SW480 (cell line): Measurements from ENCODE around the gene TAX1BP3.

Experiments
- DNase-seq: peaks from one replicate; pipeline ENCODE4 v3.0.0-alpha.2; 2016; ENCODE audit warnings: low spot score

TAX1BP3 gene

GRCh38 chr17:3688027-3688553 lies 19.7 kb upstream of the TAX1BP3 start:
- DNase-seq, result no peak

GRCh38 chr17:3685174-3685573 lies 16.8 kb upstream of the TAX1BP3 start:
- no peak for DNase-seq

DNA sequence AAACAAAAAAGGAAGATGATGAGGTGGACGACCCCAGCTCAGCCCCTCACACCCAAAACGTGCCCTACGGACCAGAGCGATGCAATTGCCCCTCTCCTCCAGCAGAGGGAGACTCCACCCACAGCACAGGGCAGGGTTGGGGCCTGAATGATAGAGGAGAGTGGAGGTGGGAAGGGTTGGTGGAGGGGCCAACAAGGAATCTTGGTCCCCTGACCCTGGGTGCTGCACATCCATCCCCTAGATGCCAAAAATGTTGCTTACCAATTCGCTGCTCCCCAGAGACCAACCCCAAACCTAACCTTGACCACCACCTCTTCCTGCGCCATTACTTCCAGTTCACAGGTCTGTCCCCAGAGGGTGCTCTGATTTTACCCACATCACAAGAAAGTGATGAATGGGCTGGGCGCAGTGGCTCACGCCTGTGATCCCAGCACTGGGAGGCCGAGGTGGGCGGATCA lies 14.7 kb upstream of the TAX1BP3 start:
- peak; percentile 55 for DNase-seq

GRCh38 chr17:3682033-3682432 lies 13.7 kb upstream of the TAX1BP3 start:
- no peak for DNase-seq

GRCh38 chr17:3681565-3681964 lies 13.2 kb upstream of the TAX1BP3 start:
- DNase-seq, result no peak

- no peak for DNase-seq
These were observed 12.7 kb upstream of the TAX1BP3 start for GRCh38 chr17:3681057-3681456.

DNA sequence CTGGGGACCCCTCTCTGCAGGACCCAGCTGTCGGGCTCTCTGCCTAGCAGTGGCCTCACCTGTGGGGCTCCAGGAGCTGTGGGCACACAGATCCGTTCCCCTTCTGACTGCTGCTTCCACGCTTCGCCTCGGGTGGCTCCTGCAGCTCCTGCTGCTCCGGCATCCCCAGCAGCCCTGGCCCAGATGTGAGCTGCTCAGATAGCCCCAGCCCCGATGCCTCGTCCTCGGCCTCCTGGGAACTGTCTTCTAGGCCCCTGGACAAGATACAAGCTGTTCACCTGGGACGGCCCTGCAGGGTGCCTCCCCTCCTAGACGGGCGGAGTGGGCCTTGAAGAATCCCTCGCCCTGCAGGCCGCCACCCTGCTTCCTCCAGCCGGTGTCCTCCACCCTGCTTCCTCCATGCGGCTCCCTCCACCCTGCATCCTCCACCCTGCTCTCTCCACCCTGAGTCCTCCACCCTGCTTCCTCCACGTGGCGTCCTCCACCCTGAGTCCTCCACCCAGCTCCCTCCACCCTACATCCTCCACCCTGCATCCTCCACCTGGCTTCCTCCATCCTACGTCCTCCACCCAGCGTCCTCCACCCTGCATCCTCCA lies 11.3 kb upstream of the TAX1BP3 start:
- no peak for DNase-seq

- DNase-seq, result no peak
These were observed 10.6 kb upstream of the TAX1BP3 start for GRCh38 chr17:3678821-3679530.

DNA sequence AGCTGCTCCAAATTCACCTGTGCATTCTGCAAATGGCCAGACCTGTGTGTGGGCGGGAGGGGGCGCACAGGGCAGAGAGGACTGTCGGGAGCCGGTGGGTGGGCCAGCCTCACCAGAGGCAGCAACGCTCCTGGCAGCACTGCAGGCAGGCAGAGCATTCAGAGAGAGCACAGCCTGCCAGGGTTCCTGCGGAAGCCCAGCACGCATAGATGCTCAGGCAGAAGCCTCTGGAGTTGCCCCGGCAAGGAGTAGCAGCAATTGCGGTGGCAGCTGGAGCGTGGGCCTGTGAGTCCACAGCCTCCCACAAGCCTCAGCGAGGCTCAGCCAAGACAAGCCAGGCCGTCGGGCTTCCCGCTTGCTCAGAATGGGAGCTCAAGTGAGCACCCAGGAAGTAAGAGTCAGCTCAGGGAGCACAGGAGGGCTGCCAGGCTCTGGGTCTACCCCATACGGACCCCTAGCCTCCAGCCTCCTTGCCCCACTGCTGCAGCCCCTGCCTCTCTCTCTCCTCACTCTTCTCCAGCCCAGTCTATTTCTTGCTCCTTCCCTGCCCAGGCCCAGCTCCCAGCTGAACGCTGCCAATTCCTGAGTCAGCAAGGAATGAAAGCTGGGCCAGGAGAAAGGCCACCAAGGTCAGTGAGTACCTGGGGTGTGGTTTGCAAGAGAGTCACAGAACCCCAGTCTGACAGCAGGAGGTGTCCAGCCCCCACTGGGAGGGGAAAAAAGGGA lies 9.9 kb upstream of the TAX1BP3 start:
- no peak for DNase-seq

- DNase-seq, result no peak
These were observed 7.5 kb upstream of the TAX1BP3 start for GRCh38 chr17:3675886-3676285.

DNA sequence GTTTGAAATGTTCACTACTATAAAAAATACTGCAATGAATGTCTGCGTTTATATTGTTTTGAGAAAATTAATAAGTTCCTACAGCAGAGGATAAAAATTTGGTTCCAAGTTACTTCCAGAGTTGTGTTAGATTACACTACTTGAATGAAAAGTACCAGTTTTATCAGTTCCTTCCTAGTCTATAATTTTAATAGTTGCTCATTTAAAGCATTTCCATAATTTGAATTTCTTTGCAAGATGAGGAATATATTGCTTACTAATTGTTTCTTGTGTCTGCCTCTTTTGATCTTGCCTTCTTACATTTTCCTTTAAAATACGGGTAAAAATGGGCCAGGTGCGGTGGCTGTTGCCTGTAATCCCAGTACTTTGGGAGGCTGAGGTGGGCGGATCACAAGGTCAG lies 4.2 kb upstream of the TAX1BP3 start:
- no peak for DNase-seq

DNA sequence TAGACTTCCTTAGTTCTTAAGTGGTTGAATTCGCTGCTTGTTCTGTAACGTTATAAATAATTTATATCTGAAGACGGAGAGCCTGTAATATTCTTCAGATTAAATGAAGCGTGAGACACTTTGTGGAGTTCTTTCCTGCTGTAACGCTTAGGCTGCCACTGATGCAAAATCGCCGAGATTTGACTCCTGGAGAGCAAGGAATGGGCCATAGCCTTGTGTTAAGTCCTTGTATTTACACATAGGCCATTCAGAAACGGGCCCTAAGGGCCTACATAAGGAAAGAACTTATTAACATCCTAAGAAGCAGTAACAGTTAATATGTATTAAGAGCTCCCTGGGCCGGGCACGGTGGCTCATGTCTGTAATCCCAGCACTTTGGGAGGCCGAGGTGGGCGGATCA lies 1.2 kb upstream of the TAX1BP3 start:
- DNase-seq, result no peak

DNA sequence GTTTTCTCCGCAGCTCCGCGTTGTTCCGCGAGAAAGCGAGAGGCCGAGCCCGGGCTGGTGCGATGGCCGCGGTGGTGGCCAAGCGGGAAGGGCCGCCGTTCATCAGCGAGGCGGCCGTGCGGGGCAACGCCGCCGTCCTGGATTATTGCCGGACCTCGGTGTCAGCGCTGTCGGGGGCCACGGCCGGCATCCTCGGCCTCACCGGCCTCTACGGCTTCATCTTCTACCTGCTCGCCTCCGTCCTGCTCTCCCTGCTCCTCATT lies 638 bp upstream of the TAX1BP3 start:
- no peak for DNase-seq

DNA sequence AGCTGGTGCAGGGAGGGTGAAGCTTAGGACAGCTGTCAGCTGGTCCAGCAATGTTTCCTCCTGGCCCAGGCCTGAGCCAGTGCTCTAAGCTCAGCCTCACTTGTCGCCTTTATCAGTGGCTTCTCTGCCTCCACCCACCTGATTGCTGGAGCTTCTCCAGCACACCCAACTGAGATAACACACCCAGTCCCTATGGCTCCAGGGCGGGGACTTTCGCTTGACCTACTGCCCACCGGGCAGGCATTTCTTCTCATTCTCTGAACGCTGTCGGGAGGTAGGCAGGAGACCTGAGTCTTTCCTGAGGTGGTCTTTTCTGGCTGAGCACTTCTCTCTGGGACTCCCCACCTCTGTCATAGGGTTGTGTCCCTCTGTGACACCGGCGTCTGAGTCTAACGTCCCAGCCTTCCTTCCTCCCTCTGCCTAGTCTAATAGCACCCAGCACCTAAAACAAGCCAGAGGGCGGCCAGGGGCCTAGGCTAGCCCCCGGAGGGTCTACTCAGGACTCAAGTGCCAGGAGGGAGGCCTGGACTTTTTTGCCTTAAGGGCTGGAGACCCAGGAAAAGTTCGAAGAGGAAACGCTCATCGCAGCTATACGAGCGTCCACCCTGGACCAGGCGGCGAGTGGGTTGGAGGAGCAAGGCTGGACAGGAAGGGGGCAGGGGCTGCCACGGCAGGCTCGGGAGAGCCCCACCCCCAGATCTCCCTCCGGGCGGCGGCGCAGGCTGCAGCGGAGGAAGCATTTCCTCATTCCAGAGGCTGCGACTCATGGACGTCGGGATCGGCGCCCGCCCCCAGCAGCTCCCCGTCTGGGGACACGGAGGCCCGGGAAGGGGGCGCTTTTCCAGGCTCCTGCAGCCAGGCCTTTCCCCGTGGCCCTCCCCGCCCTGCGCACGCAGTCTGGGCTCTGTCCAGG lies 756 bp downstream of the TAX1BP3 start:
- peak; percentile 87 for DNase-seq

- no peak for DNase-seq
These were observed 1.9 kb downstream of the TAX1BP3 start for GRCh38 chr17:3666516-3666915.

DNA sequence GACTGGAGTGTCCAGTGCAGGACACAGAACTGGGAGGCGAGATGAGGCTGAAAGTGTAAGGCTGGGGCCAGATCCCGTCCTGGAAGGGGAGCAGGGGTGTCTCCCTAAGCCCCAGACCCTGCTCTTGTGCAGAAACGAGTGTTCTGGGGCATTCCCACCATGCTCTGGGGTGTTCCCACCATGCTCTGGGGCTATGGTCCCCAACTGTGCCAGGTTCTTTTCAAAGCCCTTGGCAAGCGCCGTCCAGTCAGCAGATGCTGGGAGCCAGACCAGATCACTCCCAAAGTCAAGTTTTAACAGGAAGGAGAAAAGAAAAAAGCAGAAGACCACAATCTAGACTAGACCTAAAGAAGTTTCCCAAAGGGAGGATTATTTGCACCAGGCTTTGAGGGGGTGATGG lies 2.5 kb downstream of the TAX1BP3 start:
- DNase-seq, result no peak

DNA sequence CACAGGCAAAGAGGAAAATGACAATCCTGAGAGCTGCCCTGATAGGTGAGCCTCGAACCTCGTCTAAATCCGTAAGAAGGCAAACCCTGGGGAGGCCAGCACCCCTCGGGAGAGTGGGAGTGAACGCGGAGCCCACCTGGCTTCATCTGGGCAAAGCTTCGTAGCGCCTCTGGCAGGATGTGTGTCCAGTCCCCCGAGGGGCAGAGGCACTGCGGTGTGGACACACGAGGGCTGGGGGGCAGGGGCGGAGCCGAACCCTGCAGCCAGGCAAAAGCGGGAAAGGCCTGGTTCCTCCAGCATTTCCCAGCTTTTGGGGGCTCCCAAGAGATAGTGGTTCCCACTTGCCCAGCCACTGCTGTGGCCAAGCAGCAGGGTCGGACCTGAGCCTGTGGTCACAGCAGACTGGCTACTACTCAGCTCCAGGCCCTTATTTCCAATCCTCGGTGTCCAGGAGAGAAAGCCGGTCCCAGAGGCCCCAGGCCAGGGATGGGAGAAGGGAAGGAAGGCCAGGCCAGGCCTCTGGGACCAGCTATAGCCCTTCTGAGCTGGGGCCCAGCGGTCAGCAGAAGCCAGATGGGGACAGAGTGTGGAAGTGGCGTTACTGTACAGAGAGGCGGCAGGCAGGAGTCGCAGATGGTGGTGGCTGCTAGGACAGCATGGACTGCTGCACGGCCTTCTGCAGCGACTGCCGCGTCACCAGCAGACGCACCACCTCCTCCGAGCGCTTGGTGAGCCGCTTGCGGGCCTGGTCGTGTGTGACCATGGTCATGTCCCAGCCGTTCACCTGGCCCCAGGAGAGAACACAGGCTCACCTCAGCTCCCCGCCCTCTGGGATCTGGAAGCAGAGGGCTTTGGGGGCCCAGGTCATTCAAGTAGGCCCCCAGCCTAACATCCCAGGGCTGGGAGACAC lies 5.0 kb downstream of the TAX1BP3 start:
- no peak for DNase-seq

GRCh38 chr17:3660311-3660891 lies 8.0 kb downstream of the TAX1BP3 start:
- DNase-seq, result no peak

DNA sequence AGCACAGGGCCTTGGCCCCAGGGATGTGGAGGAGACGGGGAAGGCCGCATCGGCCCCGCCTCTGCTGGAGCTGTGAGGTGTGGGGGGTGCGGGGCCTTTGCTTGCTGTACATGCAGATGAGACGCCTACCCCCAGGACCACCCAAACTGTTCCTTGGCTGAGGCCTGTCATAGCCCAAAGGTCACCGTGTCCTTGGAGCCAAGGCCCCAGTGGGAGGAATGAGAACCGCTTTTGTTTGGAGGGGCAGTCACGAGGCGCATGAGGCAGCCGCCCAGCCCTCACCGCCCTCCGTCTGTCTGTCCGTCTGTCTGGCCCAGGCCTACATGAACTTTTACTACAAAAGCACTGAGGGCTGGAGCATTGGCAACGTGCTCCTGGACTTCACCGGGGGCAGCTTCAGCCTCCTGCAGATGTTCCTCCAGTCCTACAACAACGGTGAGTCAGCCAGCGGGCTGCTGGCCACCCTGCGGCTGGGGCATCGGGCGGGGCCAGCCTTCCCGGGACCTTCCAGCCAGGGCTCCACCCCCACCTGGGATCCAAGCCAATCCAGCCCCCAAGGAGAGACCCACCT lies 8.8 kb downstream of the TAX1BP3 start:
- peak; percentile 57 for DNase-seq

DNA sequence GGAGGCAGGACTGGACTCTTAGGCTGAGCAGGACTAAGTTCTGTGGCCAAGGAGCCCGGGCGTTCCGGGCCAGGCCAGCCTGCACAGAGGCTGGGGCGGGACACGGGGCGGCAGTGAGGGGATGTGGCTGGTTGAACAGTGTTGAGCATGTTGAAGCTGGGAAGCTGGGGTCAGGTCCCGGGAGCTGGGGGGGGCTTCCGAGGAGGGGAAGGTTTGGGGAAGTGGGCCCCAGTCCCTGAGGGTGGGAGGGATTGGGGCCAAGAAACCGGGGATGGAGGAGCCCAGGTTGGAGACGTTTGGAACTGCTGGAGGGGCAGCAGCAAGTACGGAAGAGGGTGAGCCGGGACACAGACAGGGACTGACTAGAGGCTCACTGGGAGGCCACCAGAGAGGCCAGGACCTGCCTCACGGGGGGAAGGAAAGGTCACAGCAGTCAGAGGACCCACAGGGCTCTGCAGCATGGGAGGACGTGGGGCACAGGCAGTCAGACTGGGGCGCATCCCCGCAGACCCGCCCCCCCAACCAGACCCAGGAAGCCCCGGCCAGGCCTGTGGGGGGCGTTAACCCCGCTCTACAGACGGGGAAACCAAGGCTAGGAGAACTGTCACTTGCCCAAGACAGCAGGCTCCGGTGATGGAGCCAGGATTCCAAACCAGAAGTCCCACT lies 9.5 kb downstream of the TAX1BP3 start:
- DNase-seq, result no peak
